RWPE2 (cell line): Measurements from ENCODE around the gene MAPT.

ENCODE experiments used
- ATAC-seq: fragments of 200-7000 bp; cut with Tn5 transposase; 3 replicates; pipeline ENCODE4 v1.9.1; 2021; ENCODE audit warnings: low read depth
- DNase-seq: peaks from one replicate; pipeline ENCODE4 v3.0.0-alpha.2; 2020; ENCODE audit warnings: low spot score
- H3K27ac ChIP-seq: fragments of 450-650 bp; 2 replicates; pipeline ENCODE4 v1.5.1; 2017; ENCODE audit warnings: mild to moderate bottlenecking; ENCODE audit not compliant: poor library complexity, severe bottlenecking
- H3K27me3 ChIP-seq: fragments of 250-450 bp; sonication (Bioruptor Pico); 2 replicates; pipeline ENCODE4 v1.5.1; 2021; ENCODE audit warnings: mild to moderate bottlenecking, moderate library complexity; ENCODE audit not compliant: insufficient read depth, poor library complexity, severe bottlenecking
- H3K36me3 ChIP-seq: fragments of 250-450 bp; sonication (Bioruptor Pico); 2 replicates; pipeline ENCODE4 v1.5.1; 2020; ENCODE audit warnings: low read depth, mild to moderate bottlenecking, moderate library complexity
- H3K4me1 ChIP-seq: fragments of 250-450 bp; sonication (Bioruptor Pico); 2 replicates; pipeline ENCODE4 v1.5.1; 2021; ENCODE audit warnings: mild to moderate bottlenecking, moderate library complexity; ENCODE audit not compliant: insufficient read depth, poor library complexity, severe bottlenecking
- H3K4me3 ChIP-seq: fragments of 250-450 bp; sonication (Bioruptor Pico); 2 replicates; pipeline ENCODE4 v1.5.1; 2021; ENCODE audit warnings: mild to moderate bottlenecking, moderate library complexity; ENCODE audit not compliant: severe bottlenecking
- H3K9me3 ChIP-seq: fragments of 250-450 bp; sonication (Bioruptor Pico); 2 replicates; pipeline ENCODE4 v1.5.1; 2021; ENCODE audit warnings: mild to moderate bottlenecking, moderate library complexity; ENCODE audit not compliant: severe bottlenecking
- CTCF ChIP-seq: fragments of 450-650 bp; IDR thresholded peaks from one replicate; pipeline ENCODE4 v1.5.1; 2017; ENCODE audit warnings: mild to moderate bottlenecking, moderate library complexity; ENCODE audit not compliant: poor library complexity, severe bottlenecking

The MAPT gene

GRCh38 chr17:46027976-46028325, 133.6 kb downstream of the MAPT start:
- peak; percentile 35 for DNase-seq
- no peak for TF ChIP-seq CTCF
- Histone ChIP-seq H3K9me3 (no peaks in the 10 kb centered on the region), H3K27me3 (no peaks in the 10 kb centered on the region), H3K36me3 (peaks cover 45% of the 10 kb centered on the region), H3K4me1 (no peaks in the 10 kb centered on the region), H3K4me3 (no peak overlapping the region), H3K27ac (no peak overlapping the region)
- ATAC-seq, result no peak

- DNase-seq, result no peak
- H3K4me1 ChIP-seq, result no peaks in the 10 kb centered on the region
- H3K36me3 ChIP-seq, result peaks cover 50% of the 10 kb centered on the region
- H3K27me3 ChIP-seq, result no peaks in the 10 kb centered on the region
- no peak overlapping the region for H3K27ac ChIP-seq
- no peak overlapping the region for H3K4me3 ChIP-seq
- TF ChIP-seq CTCF, result no peak
- H3K9me3 ChIP-seq, result no peaks in the 10 kb centered on the region
- no peak for ATAC-seq
Observed at GRCh38 chr17:46028374-46028773, 134.0 kb downstream of the MAPT start.

- H3K27me3 ChIP-seq, result no peaks in the 10 kb centered on the region
- no peak overlapping the region for H3K4me3 ChIP-seq
- no peak overlapping the region for H3K27ac ChIP-seq
- no peak for DNase-seq
- H3K4me1 ChIP-seq, result no peaks in the 10 kb centered on the region
- H3K9me3 ChIP-seq, result no peaks in the 10 kb centered on the region
- peaks cover 57% of the 10 kb centered on the region for H3K36me3 ChIP-seq
- ATAC-seq, result no peak
- no peak for TF ChIP-seq CTCF
Observed at GRCh38 chr17:46028981-46029565, 134.7 kb downstream of the MAPT start.

GRCh38 chr17:46029627-46030026, 135.3 kb downstream of the MAPT start:
- no peak for ATAC-seq
- no peaks in the 10 kb centered on the region for H3K4me1 ChIP-seq
- no peak for DNase-seq
- TF ChIP-seq CTCF, result no peak
- H3K27me3 ChIP-seq, result no peaks in the 10 kb centered on the region
- no peak overlapping the region for H3K27ac ChIP-seq
- peaks cover 62% of the 10 kb centered on the region for H3K36me3 ChIP-seq
- H3K4me3 ChIP-seq, result no peak overlapping the region
- H3K9me3 ChIP-seq, result no peaks in the 10 kb centered on the region

GRCh38 chr17:46030752-46031151, 136.4 kb downstream of the MAPT start:
- DNase-seq (no peak), ATAC-seq (no peak)
- Histone ChIP-seq H3K27ac (no peak overlapping the region), H3K27me3 (no peaks in the 10 kb centered on the region), H3K4me1 (no peaks in the 10 kb centered on the region), H3K36me3 (peaks cover 73% of the 10 kb centered on the region), H3K9me3 (no peaks in the 10 kb centered on the region), H3K4me3 (no peak overlapping the region)
- no peak for TF ChIP-seq CTCF
